HCT116 (cell line): ENCODE results near the gene OARD1. TPM values are rescaled to one million over a fixed set of nuclear protein-coding genes. Genes with fewer than 3 reads are reported as not detected.
"Not testable (repeated sequence)": the region's sequence is repeated elsewhere in the genome, so short reads cannot be mapped to it uniquely, and the experiment has no call there.

Experiments used
- ATAC-seq: fragments of 200-7000 bp; cut with Tn5 transposase; 2 replicates; pipeline ENCODE4 v1.9.1; 2020; ENCODE audit warnings: mild to moderate bottlenecking, moderate library complexity
- BruUV-seq: library from RNA; stranded (reverse); fragments of 400-500 nt; replicated peaks from 2 replicates; lab custom pipeline; 2021; lab: Mats Ljungman, UMichigan
- CTCF ChIA-PET: fragments of 300-600 bp; sonication (Branson Sonifier 250); formaldehyde crosslinking; loops from one replicate; lab custom pipeline; 2021; ENCODE audit warnings: antibody characterized with exemption; lab: Charles Lee
- POLR2A ChIA-PET: fragments of 300-600, 350-600 bp; sonication (Branson Sonifier 250); formaldehyde crosslinking; loops from one replicate; lab custom pipeline; 2021; ENCODE audit warnings: antibody characterized with exemption; lab: Charles Lee
- RAD21 ChIA-PET, 2 experiments: fragments of 300-600 bp; sonication (Branson Sonifier 250); formaldehyde crosslinking; loops; one replicate each; lab custom pipeline; 2023; ENCODE audit warnings: low total read pairs in 2 of 2; ENCODE audit not compliant: uncharacterized antibody in 2 of 2, unreplicated experiment in 2 of 2, low non-redundant PET in 1 of 2; lab: Charles Lee
- DNase-seq: peaks from one replicate; pipeline ENCODE4 v3.0.0-alpha.2; 2010; ENCODE audit warnings: low read depth, low spot score
- H2AFZ ChIP-seq: fragments of 200-600 bp; shearing (Covaris generic), sonication (generic); 2 replicates; pipeline ENCODE4 v1.6.1; 2017; ENCODE audit warnings: low read depth, mixed run types, mixed read lengths, antibody characterized with exemption, low read length; ENCODE audit not compliant: poor library complexity, severe bottlenecking
- H3K27ac ChIP-seq: 2 replicates; pipeline ENCODE4 v1.5.1; 2012; ENCODE audit warnings: low read depth, low read length
- H3K27me3 ChIP-seq: fragments of 200-600 bp; sonication (generic); 2 replicates; pipeline ENCODE4 v1.6.1; 2016; ENCODE audit warnings: mixed run types, low read length, mixed read lengths; ENCODE audit not compliant: insufficient read depth
- H3K36me3 ChIP-seq, 2 experiments: fragments of 200-500 bp in 1 of 2; fragments of 200-600 bp in 1 of 2; sonication (Bioruptor generic) in 1 of 2; sonication (generic) in 1 of 2; 2 replicates each; pipeline versions ENCODE4 v1.5.1 to v1.6.1; 2014 to 2016; ENCODE audit warnings: low read length in 2 of 2, inconsistent platforms in 1 of 2, mixed read lengths in 1 of 2, mixed run types in 1 of 2; ENCODE audit not compliant: insufficient read depth in 2 of 2, control insufficient read depth in 1 of 2
- H3K4me1 ChIP-seq, 2 experiments: fragments of 200-600 bp in 1 of 2; sonication (generic) in 1 of 2; 2 replicates each; pipeline versions ENCODE4 v1.5.1 to v1.6.1; 2012 to 2017; ENCODE audit warnings: low read length in 2 of 2, inconsistent platforms in 1 of 2, mild to moderate bottlenecking in 1 of 2, mixed read lengths in 1 of 2, mixed run types in 1 of 2, moderate library complexity in 1 of 2; ENCODE audit not compliant: insufficient read depth in 2 of 2, control insufficient read depth in 1 of 2
- H3K4me2 ChIP-seq: fragments of 200-600 bp; sonication (generic); 2 replicates; pipeline ENCODE4 v1.6.1; 2017; ENCODE audit warnings: mixed run types, low read length, mixed read lengths
- H3K4me3 ChIP-seq, 2 experiments: fragments of 200-600 bp in 1 of 2; sonication (generic) in 1 of 2; replicated peaks in 1 of 2; 2 replicates each; pipeline ENCODE4 v1.5.1; 2011 to 2016; ENCODE audit warnings: low read length in 2 of 2, control low read depth in 1 of 2, low read depth in 1 of 2, mild to moderate bottlenecking in 1 of 2, mixed read lengths in 1 of 2, mixed run types in 1 of 2
- H3K79me2 ChIP-seq: fragments of 200-600 bp; sonication (generic); 2 replicates; pipeline ENCODE4 v1.6.1; 2017; ENCODE audit warnings: mild to moderate bottlenecking, mixed run types, low read length, moderate library complexity, mixed read lengths; ENCODE audit not compliant: insufficient read depth
- H3K9ac ChIP-seq: fragments of 200-600 bp; sonication (generic); 2 replicates; pipeline ENCODE4 v1.6.1; 2016; ENCODE audit warnings: low read length, mixed read lengths
- H3K9me2 ChIP-seq: fragments of 200-600 bp; sonication (generic), shearing (Covaris generic); 2 replicates; pipeline ENCODE4 v1.6.1; 2017; ENCODE audit warnings: mixed run types, mild to moderate bottlenecking, moderate library complexity; ENCODE audit not compliant: insufficient read depth
- H3K9me3 ChIP-seq, 2 experiments: fragments of 200-500 bp in 1 of 2; fragments of 200-600 bp in 1 of 2; sonication (Bioruptor generic) in 1 of 2; sonication (generic) in 1 of 2; 2 replicates each; pipeline ENCODE4 v1.6.1; 2014 to 2017; ENCODE audit warnings: low read length in 2 of 2, mixed read lengths in 2 of 2, inconsistent platforms in 1 of 2, low read depth in 1 of 2, mild to moderate bottlenecking in 1 of 2, mixed run types in 1 of 2, moderate library complexity in 1 of 2; ENCODE audit not compliant: control insufficient read depth in 1 of 2, insufficient read depth in 1 of 2
- H4K20me1 ChIP-seq: fragments of 200-600 bp; sonication (generic), shearing (Covaris generic); 2 replicates; pipeline ENCODE4 v1.6.1; 2017; ENCODE audit warnings: mixed run types, mild to moderate bottlenecking, moderate library complexity; ENCODE audit not compliant: insufficient read depth
- ATF3 ChIP-seq: IDR thresholded peaks from 2 replicates; pipeline ENCODE4 v1.6.1; 2012
- CBX3 ChIP-seq: IDR thresholded peaks from 2 replicates; pipeline ENCODE4 v1.6.1; 2012; ENCODE audit warnings: low read depth
- CEBPB ChIP-seq: IDR thresholded peaks from 2 replicates; pipeline ENCODE4 v1.6.1; 2012; ENCODE audit warnings: low read depth
- EGR1 ChIP-seq: IDR thresholded peaks from 2 replicates; pipeline ENCODE4 v1.6.1; 2012; ENCODE audit warnings: low read depth
- ELF1 ChIP-seq: IDR thresholded peaks from 2 replicates; pipeline ENCODE4 v1.6.1; 2012; ENCODE audit warnings: low read depth, borderline replicate concordance
- EZH2phosphoT487 ChIP-seq: fragments of 200-600 bp; IDR thresholded peaks from 2 replicates; pipeline ENCODE4 v1.6.1; 2018; ENCODE audit warnings: antibody characterized with exemption, borderline replicate concordance
- FOSL1 ChIP-seq: IDR thresholded peaks from 2 replicates; pipeline ENCODE4 v1.6.1; 2012; ENCODE audit warnings: low read depth
- JUND ChIP-seq: IDR thresholded peaks from 2 replicates; pipeline ENCODE4 v1.6.1; 2012
- POLR2AphosphoS5 ChIP-seq: IDR thresholded peaks from 2 replicates; pipeline ENCODE4 v1.6.1; 2011; ENCODE audit warnings: mild to moderate bottlenecking, low read depth, low read length, moderate library complexity
- SIN3A ChIP-seq: IDR thresholded peaks from 2 replicates; pipeline ENCODE4 v1.6.1; 2012; ENCODE audit warnings: low read depth
- SP1 ChIP-seq: IDR thresholded peaks from 2 replicates; pipeline ENCODE4 v1.6.1; 2012; ENCODE audit warnings: low read depth
- SRF ChIP-seq: IDR thresholded peaks from 2 replicates; pipeline ENCODE4 v1.6.1; 2012; ENCODE audit warnings: low read depth
- TCF7L2 ChIP-seq: IDR thresholded peaks from 2 replicates; pipeline ENCODE4 v1.7.0; 2011; ENCODE audit warnings: borderline replicate concordance, inconsistent platforms; ENCODE audit not compliant: insufficient read depth, insufficient read length; ENCODE audit errors: extremely low read depth
- ZFX ChIP-seq: fragments of 450-650 bp; IDR thresholded peaks from 2 replicates; pipeline ENCODE4 v1.6.1; 2017
- ZNF274 ChIP-seq: fragments of 200-500 bp; sonication (Bioruptor generic); IDR thresholded peaks from 2 replicates; pipeline ENCODE4 v1.6.1; 2014; ENCODE audit warnings: mild to moderate bottlenecking, low read depth, low read length, inconsistent platforms
- intact Hi-C: fragments of 100-400 bp; cut with micrococcal nuclease; formaldehyde crosslinking; loops from 2 replicates; pipeline ENCODE4 v1.10.0; 2022
- total RNA-seq: library from RNA; stranded (reverse); gene quantifications from one replicate; pipeline ENCODE4 v1.2.1, GENCODE V29; 2021; ENCODE audit not compliant: unreplicated experiment

Gene OARD1
- total RNA-seq, 1 experiment from 2014 or later = 28.7 TPM

GRCh38 chr6:41119508-41119907, 47.4 kb upstream of the OARD1 start:
- no peaks in the 10 kb centered on the region for H3K9me3 ChIP-seq
- no peak for ATAC-seq
- BruUV-seq = no TSS peak
- intact Hi-C loops = no loop called here
- RAD21 ChIA-PET = no interaction called here
- TF ChIP-seq TCF7L2 (no peak), EGR1 (no peak), FOSL1 (no peak), SRF (no peak)
- TF ChIP-seq, all 23 proteins: peak for 0
- Histone ChIP-seq H3K4me2 (no peak overlapping the region), H3K9ac (no peak overlapping the region), H4K20me1 (no peaks in the 10 kb centered on the region), H2AFZ (no peak overlapping the region), H3K79me2 (no peaks in the 10 kb centered on the region), H3K4me1 (no peaks in the 10 kb centered on the region), H3K36me3 (no peaks in the 10 kb centered on the region), H3K27me3 (no peaks in the 10 kb centered on the region), H3K9me2 (no peaks in the 10 kb centered on the region), H3K27ac (no peak overlapping the region), H3K4me3 (no peak overlapping the region)
- ChIA-PET POLR2A (no interaction called here), CTCF (no interaction called here)
- DNase-seq = no peak

GRCh38 chr6:41115027-41115426, 42.9 kb upstream of the OARD1 start:
- H4K20me1 ChIP-seq, BruUV-seq, H3K9me2 ChIP-seq, H3K4me3 ChIP-seq, DNase-seq, H3K27me3 ChIP-seq, H3K9me3 ChIP-seq, H2AFZ ChIP-seq, H3K4me1 ChIP-seq, CTCF ChIA-PET, ATAC-seq, RAD21 ChIA-PET, H3K9ac ChIP-seq, POLR2A ChIA-PET, H3K79me2 ChIP-seq, H3K27ac ChIP-seq, intact Hi-C loops, H3K4me2 ChIP-seq, H3K36me3 ChIP-seq: not testable (repeated sequence)

GRCh38 chr6:41111017-41111416, 38.9 kb upstream of the OARD1 start:
- no peaks in the 10 kb centered on the region for H3K36me3 ChIP-seq
- no peaks in the 10 kb centered on the region for H3K4me1 ChIP-seq
- ATAC-seq (no peak), DNase-seq (no peak)
- H3K9me2 ChIP-seq = no peaks in the 10 kb centered on the region
- intact Hi-C loops = no loop called here
- ChIA-PET RAD21 (no interaction called here), POLR2A (no interaction called here), CTCF (interaction anchor here (1.0 kb wide), 1 partner anchor 71 kb away, joined by 3 read pairs; no protein-coding TSS in a partner anchor)
- no peak overlapping the region for H3K4me2 ChIP-seq
- H2AFZ ChIP-seq = no peak overlapping the region
- H3K79me2 ChIP-seq = no peaks in the 10 kb centered on the region
- no peaks in the 10 kb centered on the region for H3K27me3 ChIP-seq
- no peaks in the 10 kb centered on the region for H3K9me3 ChIP-seq
- H4K20me1 ChIP-seq = no peaks in the 10 kb centered on the region
- no peak overlapping the region for H3K9ac ChIP-seq
- no peak overlapping the region for H3K27ac ChIP-seq
- no peak overlapping the region for H3K4me3 ChIP-seq
- no TSS peak for BruUV-seq
- TF ChIP-seq SP1 (no peak), SRF (no peak), CEBPB (no peak), ELF1 (no peak), ZNF274 (no peak), ZFX (no peak), POLR2AphosphoS5 (no peak), SIN3A (no peak), JUND (no peak), CBX3 (no peak), ATF3 (no peak), EZH2phosphoT487 (no peak), FOSL1 (no peak)
